Liver (tissue), 3 donors: ENCODE measurements around the gene RTL9.

ENCODE experiments used
- GABPA ChIP-seq, 2 donors: IDR thresholded peaks in 1 of 2; conservative IDR thresholded peaks in 1 of 2; 2 replicates each; pipeline ENCODE4 v1.6.1; 2016; ENCODE audit warnings: antibody characterized with exemption in 2 of 2, mild to moderate bottlenecking in 1 of 2, moderate library complexity in 1 of 2
- REST ChIP-seq: IDR thresholded peaks from 2 replicates; pipeline ENCODE4 v1.6.1; 2016; ENCODE audit warnings: antibody characterized with exemption, mild to moderate bottlenecking
- TAF1 ChIP-seq: conservative IDR thresholded peaks from 2 replicates; pipeline ENCODE4 v1.6.1; 2016; ENCODE audit warnings: antibody characterized with exemption, mild to moderate bottlenecking
- YY1 ChIP-seq: IDR thresholded peaks from 2 replicates; pipeline ENCODE4 v1.6.1; 2016; ENCODE audit warnings: antibody characterized with exemption, mild to moderate bottlenecking
- TF ChIP-seq, protein P1 (sequence below): IDR thresholded peaks from 2 replicates; pipeline ENCODE4 v1.6.1; 2016; ENCODE audit warnings: antibody characterized with exemption
- TF ChIP-seq, protein P2 (sequence below): IDR thresholded peaks from 2 replicates; pipeline ENCODE4 v1.6.1; 2016; ENCODE audit warnings: antibody characterized with exemption
- TF ChIP-seq, protein P3 (sequence below): fragments of 150-350 bp; IDR thresholded peaks from 2 replicates; pipeline ENCODE4 v1.5.1; 2017; ENCODE audit warnings: improper control_type of control experiment, low read depth, low read length; ENCODE audit not compliant: missing input control
- donor health status: healthy.
- donor health status: healthy.

- TF ChIP-seq TAF1 (no peak), GABPA (IDR thresholded peaks at IDR 0.05 in 1 of 2, conservative IDR thresholded peaks at IDR 0.05 in 1 of 2) (no peak), REST (no peak), YY1 (no peak)
- TF ChIP-seq, protein P1, sequence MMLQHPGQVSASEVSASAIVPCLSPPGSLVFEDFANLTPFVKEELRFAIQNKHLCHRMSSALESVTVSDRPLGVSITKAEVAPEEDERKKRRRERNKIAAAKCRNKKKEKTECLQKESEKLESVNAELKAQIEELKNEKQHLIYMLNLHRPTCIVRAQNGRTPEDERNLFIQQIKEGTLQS: no peak
- TF ChIP-seq, protein P2, sequence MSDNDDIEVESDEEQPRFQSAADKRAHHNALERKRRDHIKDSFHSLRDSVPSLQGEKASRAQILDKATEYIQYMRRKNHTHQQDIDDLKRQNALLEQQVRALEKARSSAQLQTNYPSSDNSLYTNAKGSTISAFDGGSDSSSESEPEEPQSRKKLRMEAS: no peak
- TF ChIP-seq, protein P3, sequence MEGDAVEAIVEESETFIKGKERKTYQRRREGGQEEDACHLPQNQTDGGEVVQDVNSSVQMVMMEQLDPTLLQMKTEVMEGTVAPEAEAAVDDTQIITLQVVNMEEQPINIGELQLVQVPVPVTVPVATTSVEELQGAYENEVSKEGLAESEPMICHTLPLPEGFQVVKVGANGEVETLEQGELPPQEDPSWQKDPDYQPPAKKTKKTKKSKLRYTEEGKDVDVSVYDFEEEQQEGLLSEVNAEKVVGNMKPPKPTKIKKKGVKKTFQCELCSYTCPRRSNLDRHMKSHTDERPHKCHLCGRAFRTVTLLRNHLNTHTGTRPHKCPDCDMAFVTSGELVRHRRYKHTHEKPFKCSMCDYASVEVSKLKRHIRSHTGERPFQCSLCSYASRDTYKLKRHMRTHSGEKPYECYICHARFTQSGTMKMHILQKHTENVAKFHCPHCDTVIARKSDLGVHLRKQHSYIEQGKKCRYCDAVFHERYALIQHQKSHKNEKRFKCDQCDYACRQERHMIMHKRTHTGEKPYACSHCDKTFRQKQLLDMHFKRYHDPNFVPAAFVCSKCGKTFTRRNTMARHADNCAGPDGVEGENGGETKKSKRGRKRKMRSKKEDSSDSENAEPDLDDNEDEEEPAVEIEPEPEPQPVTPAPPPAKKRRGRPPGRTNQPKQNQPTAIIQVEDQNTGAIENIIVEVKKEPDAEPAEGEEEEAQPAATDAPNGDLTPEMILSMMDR: no peak
Observed at GRCh38 chrX:110397904-110398303, 39.3 kb downstream of the RTL9 start.
